ENCODE measurements around the gene EFCAB8.

The EFCAB8 gene

DNA sequence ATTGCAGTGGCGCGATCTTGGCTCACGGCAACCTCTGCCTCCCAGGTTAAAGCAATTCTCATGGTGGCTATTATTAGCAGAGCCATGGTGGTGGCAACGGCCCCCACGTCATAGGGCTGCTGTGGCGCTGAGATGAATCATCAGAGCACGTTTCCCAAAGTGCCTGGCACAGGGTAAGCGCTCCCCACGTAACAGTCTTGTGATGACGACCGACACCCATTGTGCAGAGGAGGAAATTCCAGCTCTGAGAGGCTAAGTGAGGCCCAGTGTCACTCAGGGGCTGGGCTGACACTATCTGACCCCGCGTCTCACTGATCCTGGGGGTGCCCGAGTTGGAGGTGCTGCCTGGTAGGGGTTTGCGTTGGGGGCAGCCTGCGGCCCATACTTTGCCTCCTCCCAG lies 129.3 kb downstream of the EFCAB8 start:
- no peak for DNase-seq (ENCODE audit: low read depth)

DNA sequence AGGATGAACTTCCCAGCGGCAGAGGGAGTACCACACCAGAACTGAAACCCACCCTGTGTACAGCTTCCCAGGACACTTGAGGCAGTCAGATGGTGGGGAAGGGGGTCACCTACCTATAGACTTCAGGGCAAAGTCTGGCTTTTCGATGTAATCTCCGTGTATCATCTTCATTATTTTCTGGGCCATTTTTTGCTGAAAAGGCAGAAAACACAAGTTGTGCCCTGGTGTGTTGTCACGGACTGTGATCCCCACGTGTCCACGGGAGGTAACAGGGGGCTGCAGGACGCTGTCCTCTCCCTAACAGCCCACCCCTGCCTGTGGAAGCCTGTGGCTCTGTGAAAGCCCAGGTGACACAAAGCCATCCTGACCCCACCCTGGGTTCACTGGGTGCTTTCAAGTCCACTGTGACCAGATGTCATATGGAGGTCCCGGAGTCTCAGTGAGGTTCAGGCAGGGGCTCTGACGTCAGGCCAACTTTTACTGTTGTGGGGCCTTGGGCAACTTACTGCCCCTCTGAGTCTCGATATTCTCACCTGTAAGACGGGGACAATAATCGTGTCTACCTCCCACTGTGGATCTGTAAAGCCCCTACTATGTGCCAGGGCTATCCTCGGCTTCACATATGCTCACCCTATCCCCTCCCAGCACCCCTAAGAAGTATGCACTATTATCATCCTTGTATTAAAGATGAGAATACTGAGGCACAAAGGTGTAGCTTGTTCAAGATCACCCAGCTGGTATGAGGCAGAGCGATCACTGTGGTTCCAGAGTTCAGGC lies 131.0 kb downstream of the EFCAB8 start:
- no peak for DNase-seq (ENCODE audit: low read depth)

DNA sequence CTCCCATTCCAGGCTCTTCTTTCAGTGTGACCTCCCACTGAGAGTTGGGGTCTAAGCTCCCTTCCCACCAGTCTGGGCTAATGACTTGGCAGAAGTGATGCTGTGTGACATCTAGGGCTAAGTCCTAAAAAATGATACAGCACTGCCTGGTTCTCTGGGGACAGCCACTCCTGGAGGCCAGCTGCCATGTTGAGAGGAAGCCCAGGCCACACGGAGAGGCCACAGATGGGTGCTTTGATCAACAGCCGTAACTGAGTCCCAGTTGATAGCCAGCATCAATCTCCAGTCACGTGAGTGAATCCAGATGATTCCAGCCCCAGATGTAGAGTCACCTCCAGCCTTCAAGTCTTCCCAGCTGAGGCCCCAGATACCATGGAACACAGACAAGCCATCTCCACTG lies 131.7 kb downstream of the EFCAB8 start:
- DNase-seq (ENCODE audit: low read depth) = no peak

DNA sequence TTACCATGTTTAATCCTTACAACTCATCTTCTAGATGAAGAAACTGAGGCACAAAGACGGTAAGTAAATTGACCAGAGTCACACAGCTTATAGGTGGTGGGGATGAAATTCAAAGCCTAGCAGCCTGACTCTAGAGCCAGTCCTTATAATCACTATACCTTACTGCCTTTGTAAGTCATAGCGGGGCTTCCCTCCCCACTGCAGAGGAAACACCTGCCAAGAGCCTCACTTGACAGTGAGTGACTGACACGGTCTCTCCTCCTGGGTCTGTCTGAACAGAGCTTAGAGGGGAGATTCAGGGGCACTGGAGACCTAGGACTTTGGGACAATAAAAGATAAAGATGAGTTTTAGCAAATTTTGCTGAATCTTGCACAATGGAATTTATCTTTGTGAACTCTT lies 132.7 kb downstream of the EFCAB8 start:
- no peak for DNase-seq (ENCODE audit: low read depth)

DNA sequence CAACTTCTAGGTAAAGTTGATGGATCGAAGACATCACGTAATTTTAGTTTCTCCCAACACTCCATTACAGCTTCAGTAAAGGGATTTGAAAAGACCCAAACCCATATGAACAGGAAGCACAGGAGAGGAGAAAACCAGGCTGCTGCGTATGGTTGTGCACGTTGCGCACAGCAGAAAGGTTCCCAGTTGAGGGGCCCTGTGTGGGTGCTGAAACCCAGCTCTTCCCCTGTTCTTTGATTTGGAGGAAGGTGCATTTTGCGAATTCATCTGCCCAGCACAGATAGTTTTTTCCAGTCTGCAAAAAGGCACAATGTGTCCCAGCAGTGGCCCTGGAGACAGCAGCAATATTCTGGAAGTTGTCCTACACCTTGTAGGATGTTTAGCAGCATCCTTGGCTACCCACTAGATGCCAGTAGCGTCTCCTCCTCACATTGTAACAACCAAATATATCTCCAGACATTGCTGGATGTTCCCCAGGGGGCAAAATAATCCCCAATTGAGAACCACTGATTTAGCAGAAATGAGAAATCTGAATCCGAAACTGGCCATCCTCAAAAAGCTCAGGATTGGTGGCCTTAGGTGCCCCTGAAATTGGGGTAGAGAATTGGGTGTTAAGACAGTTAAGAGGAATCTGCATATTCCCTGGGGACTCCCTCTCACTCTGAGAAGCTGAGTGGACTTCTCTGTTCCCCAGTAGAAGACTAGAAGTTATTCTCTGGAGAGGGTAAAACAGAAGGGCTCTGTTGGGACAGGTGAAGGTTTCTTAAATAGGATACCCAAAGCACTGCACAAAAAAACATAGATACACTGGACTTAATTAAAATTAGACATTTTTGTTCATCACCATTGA lies 133.3 kb downstream of the EFCAB8 start:
- no peak for DNase-seq (ENCODE audit: low read depth)

DNA sequence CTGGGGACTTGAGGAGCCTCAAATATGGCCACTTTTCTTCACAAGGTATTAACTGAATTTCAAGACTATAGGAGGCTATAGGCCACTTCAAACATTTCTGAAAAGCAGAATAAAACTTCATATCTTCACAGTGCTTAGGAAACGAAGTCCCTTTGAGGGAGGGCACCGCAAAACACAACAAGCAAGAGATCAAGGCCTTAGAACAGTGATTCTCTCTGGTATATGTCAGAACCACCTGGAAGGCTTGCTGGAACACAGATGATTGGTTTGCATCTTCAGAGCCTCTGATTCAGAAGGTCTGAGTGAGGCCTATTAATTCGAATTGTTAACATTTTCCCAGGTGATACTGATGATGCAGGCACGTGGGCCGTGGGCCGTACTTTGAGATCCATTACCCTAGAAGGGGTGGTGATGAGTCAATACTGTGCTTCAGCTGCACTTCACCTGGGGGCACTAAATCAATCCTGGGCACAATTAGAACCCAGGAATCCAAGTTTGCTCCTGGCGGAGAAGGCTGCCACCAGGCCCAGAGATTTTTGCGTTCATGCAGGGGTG lies 134.8 kb downstream of the EFCAB8 start:
- no peak for DNase-seq (ENCODE audit: low read depth)

DNA sequence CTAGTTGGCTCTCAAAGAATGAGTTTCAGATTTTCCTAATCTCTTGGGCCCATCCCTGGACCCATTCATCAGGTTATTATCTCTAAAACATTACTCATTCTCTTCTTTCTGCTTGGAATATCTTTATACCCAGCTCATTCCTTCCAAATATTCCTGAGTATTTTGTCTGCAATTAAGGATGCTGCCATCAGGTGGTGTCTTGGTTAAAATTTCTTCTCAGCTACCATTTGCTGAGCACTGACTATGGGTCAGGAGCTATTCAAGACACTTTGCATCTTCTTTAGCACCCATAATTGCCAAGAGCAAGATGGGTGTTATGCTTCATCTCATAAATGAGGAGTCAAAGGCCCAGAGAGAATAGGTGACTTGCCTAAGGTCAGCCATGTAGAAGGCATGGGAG lies 137.1 kb downstream of the EFCAB8 start:
- no peak for DNase-seq (ENCODE audit: low read depth)

DNA sequence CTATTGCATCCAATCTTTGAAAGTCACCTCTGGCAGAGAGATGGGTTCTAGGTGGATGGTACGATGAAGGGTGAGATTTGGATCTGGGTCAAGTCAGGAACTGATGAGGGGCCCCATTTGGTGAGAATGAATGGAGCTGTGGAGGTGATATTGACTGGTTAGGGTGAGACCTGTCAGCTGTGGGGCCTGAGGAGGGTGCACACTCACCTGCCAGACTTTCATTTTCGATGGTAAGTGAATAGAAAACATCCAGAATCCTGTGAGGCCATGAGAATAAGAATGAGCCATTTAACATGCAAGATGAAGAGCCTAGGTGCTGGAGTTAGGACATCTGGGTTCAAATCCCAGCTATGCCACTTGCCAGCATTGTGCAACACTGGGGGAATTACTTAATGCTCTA lies 138.7 kb downstream of the EFCAB8 start:
- no peak for DNase-seq (ENCODE audit: low read depth)

DNA sequence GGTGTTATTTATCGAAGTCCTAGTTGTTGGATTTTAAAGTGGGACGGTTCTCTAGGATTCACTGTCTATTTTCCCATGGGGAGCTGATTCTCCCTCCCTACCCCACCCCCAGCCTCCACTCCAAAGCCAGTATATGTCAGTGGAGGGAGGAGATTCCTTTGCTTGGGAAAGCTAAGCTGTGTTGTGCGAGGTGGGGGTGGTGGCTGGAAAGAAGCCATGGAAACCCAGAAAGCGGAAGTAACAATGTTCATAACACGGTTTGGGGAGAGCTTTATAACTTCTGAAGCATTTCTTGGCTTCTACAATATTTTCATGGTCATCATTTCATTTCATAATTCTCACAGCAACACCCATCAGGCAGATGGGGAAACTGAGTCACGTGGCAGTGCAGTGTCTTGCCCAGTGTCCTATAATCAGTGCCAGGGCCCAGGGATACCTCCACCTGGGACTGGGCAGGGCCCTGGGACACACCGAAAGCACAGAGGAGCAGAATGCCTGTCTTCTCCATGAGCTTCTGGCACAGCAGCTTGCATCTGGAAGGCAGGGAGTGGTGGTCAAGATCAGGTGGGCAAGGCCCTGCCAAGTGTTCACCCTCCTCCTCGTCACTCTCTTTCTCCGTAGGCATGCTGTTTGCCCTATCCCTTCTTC lies 141.0 kb downstream of the EFCAB8 start:
- no peak for DNase-seq (ENCODE audit: low read depth)

DNA sequence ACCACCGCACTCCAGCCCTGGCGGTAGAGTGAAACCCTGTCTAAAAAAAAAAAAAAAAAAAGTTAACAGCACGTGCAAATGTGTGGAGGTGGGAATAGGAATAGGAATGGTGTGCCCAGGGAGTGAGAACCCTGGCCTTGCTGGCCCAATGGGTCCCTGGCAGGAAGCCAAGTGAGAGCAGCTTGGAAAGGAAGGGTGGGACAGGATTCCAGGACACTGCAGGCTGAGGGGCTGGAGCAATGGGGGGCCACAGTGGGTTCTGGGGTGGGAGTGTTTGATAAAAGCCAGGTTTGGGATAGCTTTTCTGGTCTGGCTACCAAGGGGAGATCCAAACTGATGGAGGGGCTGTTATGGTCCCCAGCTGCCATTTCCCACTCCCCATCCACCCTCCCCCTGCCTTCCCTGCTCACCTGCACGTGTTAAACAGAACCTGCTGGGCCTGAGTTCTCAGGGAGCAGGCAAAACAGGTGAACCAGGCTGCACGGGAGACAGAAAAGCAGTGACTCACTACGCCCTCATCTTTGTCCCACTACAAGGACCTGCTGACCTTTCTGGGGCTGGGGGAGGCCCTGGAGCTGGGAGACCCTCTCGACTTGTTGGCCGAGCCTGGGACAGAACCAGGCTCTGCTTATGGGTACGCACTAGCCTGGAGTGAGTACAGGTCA lies 142.2 kb downstream of the EFCAB8 start:
- no peak for DNase-seq (ENCODE audit: low read depth)

DNA sequence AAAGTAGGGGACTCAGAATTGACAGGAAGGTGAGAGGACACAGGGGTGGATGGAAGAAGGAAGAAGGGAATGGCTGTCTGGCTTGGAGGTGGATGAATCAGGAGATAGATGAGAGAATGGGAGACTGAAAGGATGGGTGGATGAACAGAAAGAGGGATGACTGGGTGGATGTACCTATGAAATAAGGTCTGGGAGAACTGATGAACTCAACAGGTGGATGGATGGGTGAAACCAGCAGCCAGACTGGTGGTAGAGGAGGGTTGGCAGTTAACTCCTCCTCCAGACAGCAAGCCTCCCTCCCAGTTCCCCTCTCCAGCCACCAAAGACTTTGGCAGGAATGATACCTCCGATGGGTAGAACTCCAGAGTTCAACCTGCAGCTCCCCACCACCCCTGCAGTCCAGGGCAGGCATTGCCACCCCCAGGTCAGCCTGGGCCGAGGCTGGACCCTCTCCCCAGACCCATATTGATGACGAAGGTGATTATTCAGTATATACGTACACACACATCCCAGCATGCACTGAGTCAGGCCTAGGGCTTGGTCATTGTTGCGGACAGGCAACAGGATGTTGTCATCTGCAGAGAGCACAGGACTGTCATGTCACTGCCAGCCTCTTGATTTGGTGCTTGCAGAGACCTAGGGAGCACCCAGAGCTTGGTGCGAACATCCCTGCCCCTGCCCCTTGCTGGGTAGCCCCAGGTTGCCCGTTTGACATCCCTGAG lies 143.5 kb downstream of the EFCAB8 start:
- no peak for DNase-seq (ENCODE audit: low read depth)

DNA sequence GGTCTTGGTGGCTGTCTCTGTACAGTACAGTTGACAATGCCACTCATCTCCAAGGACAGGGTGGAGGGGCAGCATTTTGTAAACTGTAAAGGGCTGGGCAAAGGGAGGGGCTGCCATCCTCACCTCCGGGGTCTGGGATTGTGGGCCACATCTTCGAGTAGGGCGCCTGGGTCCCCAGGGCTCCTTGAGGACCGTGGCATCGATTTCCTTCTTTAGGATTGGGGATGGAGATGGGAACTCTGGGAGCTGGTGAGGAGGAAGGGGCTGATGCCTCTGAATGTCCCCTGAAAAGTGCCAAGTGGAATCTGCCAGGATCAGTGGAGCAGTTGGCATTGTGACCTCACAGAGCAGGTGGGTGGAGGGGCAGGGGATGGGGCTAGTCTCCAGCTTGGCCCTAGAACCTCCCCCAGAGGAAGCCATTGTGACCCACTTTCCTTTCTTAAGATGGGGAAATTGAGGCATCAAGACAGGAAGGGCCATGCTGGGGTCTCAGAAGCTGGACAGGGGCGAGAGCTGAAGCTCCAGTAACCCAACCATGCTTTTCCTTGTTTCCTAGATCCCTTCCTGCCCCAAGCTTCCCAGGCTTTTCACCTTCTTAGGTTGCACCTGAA lies 145.5 kb downstream of the EFCAB8 start, which contains the start of gene SUN5:
Gene SUN5, minus strand, starts transcription at position 293 of the 611 bp plus-strand sequence. Its CDS starts 93 bp downstream, at position 200.
- no peak for DNase-seq (ENCODE audit: low read depth)

DNA sequence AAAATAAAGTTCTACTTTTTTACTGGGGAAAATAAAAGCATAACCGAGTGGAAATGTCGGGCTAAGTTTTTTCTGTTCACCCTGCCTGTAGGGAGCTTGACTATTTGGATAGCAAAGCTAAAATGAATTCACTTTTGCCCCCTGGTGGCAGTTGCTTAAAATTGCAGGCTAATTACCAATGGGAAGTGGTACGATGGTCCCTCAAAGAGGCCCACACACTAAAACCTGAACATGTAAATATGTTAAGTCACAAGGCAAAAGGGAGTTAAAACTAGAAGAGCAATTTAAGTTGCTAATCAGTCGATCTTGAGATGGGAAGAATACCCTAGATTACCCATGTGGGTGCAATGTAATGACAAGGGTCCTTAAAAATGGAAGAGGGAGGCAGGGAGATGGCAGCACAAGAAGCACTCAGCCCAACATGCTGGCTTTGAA lies 146.4 kb downstream of the EFCAB8 start:
- no peak for DNase-seq (ENCODE audit: low read depth)

DNA sequence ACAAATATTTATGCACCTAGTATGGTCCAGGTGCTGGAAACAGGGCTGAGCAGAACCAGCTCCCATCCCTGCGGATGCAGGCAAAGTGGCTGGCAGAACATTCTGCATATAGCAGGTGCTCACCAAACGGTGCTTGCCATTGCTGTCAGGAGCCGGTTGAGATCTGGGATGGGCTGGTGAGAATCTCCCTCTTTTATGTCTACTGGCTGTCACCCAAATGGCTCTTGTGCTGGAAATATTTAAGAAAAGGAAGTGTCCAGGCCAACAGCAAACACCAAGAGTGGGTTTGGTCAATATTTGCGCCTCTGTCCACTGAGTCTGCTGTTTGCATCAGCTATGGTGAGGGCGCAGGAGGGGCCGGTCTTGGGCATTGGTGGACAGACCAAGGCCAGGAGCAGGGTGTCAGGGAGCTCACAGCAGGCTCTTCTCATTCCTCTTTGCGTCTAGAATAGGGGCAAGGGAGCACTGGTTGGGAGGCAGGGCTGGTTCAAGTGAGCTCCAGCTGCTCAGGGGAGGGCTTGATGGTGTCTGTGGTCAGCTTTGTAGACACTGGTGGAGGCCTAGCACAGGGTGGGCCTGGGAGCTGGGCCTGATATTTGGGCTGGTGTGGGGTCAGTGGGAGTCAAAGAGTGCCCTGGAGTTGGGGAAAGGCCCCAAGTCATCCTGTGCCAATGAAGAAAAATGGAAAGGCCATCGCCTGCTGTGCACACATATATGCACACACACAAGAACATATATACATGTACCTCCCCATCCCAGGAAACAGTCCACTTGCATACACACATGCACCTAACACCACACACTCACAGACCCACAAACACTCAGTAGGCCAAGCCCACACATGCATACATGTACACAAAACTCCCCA lies 147.4 kb downstream of the EFCAB8 start:
- DNase-seq (ENCODE audit: low read depth) = no peak

DNA sequence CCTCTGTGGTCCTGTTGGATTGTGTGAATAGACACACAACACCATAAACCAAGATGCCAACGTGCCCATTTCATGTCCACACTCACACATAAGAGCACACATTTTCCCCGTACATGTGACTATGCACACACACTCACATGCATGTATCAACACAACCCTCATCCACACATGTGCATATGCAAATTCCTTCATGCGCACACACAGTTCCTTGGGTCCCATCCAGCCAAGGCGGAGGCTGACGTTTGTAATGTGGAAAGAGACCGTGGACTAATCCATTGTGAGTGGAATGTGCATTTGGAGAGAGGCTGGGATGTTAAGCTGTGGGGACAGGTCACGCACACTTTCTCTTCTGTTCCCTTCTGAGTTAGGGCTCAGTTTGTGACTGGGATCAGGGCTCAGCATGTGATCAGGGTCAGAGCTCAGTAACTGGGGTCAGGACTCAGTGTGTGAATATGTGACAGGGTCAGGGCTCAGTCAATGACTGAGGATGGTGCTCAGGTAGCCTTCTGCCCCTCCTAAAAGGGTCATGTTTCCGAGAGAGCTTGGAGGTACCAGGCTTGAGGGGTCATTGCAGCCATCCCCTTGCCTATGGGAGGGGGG lies 148.2 kb downstream of the EFCAB8 start:
- DNase-seq (ENCODE audit: low read depth) = no peak

DNA sequence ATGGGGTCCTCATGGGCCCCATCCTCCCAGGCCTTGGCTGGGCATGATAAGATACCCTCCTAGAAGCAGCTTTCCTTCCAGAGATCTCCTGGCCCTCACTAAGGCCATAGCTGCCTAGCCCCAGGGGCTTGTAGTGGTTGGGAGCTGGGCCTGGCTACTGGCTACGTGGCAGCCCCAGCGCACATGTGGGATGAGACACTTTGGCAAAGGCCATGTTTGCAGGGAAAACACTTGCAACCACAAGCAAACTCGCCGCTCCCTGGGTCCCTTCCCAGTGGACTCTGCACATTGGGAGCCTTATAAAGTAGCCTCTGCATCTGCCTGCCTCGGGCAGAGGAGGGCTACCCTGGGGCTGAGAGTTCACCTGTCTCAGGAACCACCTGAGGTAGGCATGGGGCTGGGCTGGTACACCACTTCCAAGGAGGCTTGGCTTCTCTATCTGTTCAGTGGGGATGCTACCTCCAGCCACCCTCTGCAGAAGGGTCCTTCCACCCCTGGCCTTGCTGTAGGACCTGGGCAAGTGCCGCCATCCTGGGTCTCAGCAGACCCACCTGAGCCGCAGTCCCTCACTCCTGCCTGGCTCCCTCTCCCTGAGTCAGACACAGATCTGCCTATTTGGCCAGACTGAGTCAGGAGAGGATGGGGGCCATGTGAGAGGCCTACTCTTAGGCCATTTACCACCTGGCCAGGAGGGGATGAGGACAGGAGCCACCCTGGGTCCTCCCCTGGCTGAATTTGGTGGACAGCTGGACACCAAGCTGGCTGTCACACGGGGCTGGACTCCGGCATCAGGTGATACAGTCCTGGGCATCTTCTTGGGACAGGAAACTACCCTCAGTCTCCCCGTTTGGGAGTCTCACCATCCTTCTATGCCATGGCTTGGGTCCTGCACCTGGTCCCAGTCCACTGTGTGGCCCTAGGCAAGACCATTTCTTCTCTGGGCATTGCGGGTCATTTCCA lies 148.9 kb downstream of the EFCAB8 start, which contains the start of gene BPIFB2:
Gene BPIFB2, plus strand, starts transcription at position 329 of the 960 bp plus-strand sequence. CDS start 871 bp downstream, outside the sequence.
- DNase-seq (ENCODE audit: low read depth) = no peak

DNA sequence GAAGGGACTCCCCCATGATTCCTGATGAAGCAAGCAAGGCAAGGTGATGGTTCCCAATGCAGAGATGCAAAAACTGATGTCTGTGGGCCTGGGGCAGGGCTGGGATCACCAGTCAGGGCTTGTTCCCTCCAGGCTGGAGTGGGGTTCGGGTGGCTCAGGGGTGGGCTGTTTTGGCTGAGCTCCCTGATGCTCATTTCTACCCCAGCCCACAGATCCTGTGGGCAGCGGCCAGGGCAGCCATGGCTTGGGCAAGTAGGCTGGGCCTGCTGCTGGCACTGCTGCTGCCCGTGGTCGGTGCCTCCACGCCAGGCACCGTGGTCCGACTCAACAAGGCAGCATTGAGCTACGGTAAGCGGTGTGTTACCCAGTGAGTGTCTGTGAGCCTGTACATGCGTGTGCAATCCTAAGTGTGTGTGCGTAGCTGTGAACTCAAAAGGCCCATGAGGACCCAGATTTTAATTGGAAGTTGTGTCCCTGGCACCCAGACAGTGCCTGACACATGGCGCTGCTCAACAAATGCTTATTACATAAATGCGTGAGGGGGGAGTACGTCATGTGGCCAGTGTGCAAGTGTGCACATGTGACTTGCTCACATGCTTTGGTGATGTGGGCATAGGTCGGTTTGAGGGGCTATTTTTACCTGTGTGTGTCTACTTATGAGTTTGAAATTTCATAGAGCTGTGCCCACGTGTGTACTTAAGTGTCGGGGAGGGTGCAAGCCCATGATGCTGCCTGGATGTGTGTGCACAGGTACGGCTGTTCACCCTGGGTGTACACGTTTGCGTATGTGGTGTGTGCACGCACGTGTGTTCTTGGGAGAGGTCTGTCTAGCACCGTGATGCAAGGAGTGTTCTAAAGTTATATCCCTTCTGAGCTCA lies 149.9 kb downstream of the EFCAB8 start:
- no peak for DNase-seq (ENCODE audit: low read depth)

All from T-helper 22 cell (primary cell).